ENCODE data around the gene GNL2.

Gene GNL2

GRCh38 chr1:37562984-37563383, 32.8 kb downstream of the GNL2 start:
- H3K4me3 ChIP-seq (replicated peaks; ENCODE audit: insufficient read depth, low read length), result no peak overlapping the region
- TF ChIP-seq, protein P1, sequence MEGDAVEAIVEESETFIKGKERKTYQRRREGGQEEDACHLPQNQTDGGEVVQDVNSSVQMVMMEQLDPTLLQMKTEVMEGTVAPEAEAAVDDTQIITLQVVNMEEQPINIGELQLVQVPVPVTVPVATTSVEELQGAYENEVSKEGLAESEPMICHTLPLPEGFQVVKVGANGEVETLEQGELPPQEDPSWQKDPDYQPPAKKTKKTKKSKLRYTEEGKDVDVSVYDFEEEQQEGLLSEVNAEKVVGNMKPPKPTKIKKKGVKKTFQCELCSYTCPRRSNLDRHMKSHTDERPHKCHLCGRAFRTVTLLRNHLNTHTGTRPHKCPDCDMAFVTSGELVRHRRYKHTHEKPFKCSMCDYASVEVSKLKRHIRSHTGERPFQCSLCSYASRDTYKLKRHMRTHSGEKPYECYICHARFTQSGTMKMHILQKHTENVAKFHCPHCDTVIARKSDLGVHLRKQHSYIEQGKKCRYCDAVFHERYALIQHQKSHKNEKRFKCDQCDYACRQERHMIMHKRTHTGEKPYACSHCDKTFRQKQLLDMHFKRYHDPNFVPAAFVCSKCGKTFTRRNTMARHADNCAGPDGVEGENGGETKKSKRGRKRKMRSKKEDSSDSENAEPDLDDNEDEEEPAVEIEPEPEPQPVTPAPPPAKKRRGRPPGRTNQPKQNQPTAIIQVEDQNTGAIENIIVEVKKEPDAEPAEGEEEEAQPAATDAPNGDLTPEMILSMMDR (IDR thresholded peaks at IDR 0.05; ENCODE audit: insufficient read depth, low read length), result no peak
- TF ChIP-seq POLR2AphosphoS5 (IDR thresholded peaks at IDR 0.05; ENCODE audit: low read depth), result no peak
- TF ChIP-seq REST (IDR thresholded peaks at IDR 0.05; ENCODE audit: insufficient replicate concordance, low read depth), result no peak
- TF ChIP-seq GABPA (IDR thresholded peaks at IDR 0.05; ENCODE audit: low read depth), result no peak
- TF ChIP-seq SPI1 (IDR thresholded peaks at IDR 0.05; ENCODE audit: borderline replicate concordance, low read depth), result no peak
- DNase-seq (ENCODE audit: low read depth in 1 of 2, low spot score in 1 of 2), result no peak
- no peak overlapping the region for H3K27ac ChIP-seq (replicated peaks)
- no peaks in the 10 kb centered on the region for H3K27me3 ChIP-seq (ENCODE audit: insufficient read depth, poor library complexity, severe bottlenecking)

GRCh38 chr1:37561133-37562132, 34.3 kb downstream of the GNL2 start:
- no peak overlapping the region for H3K27ac ChIP-seq (replicated peaks)
- no peak overlapping the region for H3K4me3 ChIP-seq (replicated peaks; ENCODE audit: insufficient read depth, low read length)
- H3K27me3 ChIP-seq (ENCODE audit: insufficient read depth, poor library complexity, severe bottlenecking), result no peaks in the 10 kb centered on the region
- TF ChIP-seq REST (IDR thresholded peaks at IDR 0.05; ENCODE audit: insufficient replicate concordance, low read depth), result no peak
- TF ChIP-seq, protein P1 (IDR thresholded peaks at IDR 0.05; ENCODE audit: insufficient read depth, low read length), result peak; percentile 92
- no peak for TF ChIP-seq POLR2AphosphoS5 (IDR thresholded peaks at IDR 0.05; ENCODE audit: low read depth)
- DNase-seq (ENCODE audit: low read depth in 1 of 2, low spot score in 1 of 2), result peak in 1 of 2 experiments; percentile 36

GRCh38 chr1:37560401-37561132, 35.2 kb downstream of the GNL2 start:
- H3K27ac ChIP-seq (replicated peaks), result no peak overlapping the region

More at GRCh38 chr1:37560401-37561132, 35.2 kb downstream of the GNL2 start:
- no peak overlapping the region for H3K4me3 ChIP-seq (replicated peaks; ENCODE audit: insufficient read depth, low read length)
- TF ChIP-seq SPI1 (IDR thresholded peaks at IDR 0.05; ENCODE audit: borderline replicate concordance, low read depth) (no peak), GABPA (IDR thresholded peaks at IDR 0.05; ENCODE audit: low read depth) (no peak), REST (IDR thresholded peaks at IDR 0.05; ENCODE audit: insufficient replicate concordance, low read depth) (no peak), POLR2AphosphoS5 (IDR thresholded peaks at IDR 0.05; ENCODE audit: low read depth) (no peak)
- TF ChIP-seq, protein P1 (IDR thresholded peaks at IDR 0.05; ENCODE audit: insufficient read depth, low read length), result no peak
- no peaks in the 10 kb centered on the region for H3K27me3 ChIP-seq (ENCODE audit: insufficient read depth, poor library complexity, severe bottlenecking)
- DNase-seq (ENCODE audit: low read depth in 1 of 2, low spot score in 1 of 2), result no peak
